Spleen (tissue), 7 donors: ENCODE data around the gene TMPRSS4.

Experiments
- POLR2A ChIP-seq, 3 donors: fragments of 450-650 bp; IDR thresholded peaks; one replicate each; pipeline ENCODE4 v1.5.1; 2017; ENCODE audit warnings: antibody characterized with exemption in 3 of 3, mild to moderate bottlenecking in 1 of 3
- TF ChIP-seq, protein P1 (sequence below), 11 experiments: fragments of 200-600 bp in 7 of 11; fragments of 450-650 bp in 4 of 11; sonication (generic) in 4 of 11; IDR thresholded peaks in 8 of 11; conservative IDR thresholded peaks in 3 of 11; 1 replicate in 7 of 11; 2 replicates in 4 of 11; pipeline versions ENCODE4 v1.4.0 to v1.8.0; 2016 to 2021; ENCODE audit warnings: antibody characterized with exemption in 11 of 11, inconsistent platforms in 4 of 11, mild to moderate bottlenecking in 1 of 11
- donor health status: DM: no; HTN: no; CAD: no; lungs with moderate emphysema.
- donor health status: DM: no; HTN: no; CAD: no.
- donor health status: DM: no; HTN: no; CAD: no.

DNA sequence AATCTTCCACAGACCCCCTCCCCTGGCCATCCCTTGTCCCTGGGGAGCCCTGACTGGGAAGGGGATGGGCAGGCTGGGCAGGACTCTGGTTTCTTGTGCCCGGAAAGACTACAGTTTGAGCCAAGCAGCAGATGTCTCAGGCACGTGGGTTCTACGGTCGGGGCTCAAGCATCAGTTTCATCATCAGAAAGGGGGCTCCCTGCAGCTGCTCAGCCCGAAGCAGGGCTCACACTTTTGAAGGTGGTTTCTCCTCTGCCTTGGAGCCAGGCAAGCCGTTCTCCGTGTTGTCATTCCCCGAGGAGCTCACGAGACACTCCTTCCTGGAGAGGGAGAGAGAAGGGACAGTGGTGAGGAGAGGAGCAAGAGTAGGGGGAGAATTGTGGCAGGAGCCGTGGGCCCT is 59.9 kb downstream of the TMPRSS4 start:
- TF ChIP-seq POLR2A (IDR thresholded peaks at IDR 0.05) = no peak
- TF ChIP-seq, protein P1, sequence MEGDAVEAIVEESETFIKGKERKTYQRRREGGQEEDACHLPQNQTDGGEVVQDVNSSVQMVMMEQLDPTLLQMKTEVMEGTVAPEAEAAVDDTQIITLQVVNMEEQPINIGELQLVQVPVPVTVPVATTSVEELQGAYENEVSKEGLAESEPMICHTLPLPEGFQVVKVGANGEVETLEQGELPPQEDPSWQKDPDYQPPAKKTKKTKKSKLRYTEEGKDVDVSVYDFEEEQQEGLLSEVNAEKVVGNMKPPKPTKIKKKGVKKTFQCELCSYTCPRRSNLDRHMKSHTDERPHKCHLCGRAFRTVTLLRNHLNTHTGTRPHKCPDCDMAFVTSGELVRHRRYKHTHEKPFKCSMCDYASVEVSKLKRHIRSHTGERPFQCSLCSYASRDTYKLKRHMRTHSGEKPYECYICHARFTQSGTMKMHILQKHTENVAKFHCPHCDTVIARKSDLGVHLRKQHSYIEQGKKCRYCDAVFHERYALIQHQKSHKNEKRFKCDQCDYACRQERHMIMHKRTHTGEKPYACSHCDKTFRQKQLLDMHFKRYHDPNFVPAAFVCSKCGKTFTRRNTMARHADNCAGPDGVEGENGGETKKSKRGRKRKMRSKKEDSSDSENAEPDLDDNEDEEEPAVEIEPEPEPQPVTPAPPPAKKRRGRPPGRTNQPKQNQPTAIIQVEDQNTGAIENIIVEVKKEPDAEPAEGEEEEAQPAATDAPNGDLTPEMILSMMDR (IDR thresholded peaks at IDR 0.05 in 8 of 11, conservative IDR thresholded peaks at IDR 0.05 in 3 of 11) = no peak
